HFFc6 (cell line): Measurements from ENCODE around the gene DOC2A. TPM values are rescaled to one million over a fixed set of nuclear protein-coding genes. Genes with fewer than 3 reads are reported as not detected.

Experiments
- DNase-seq: peaks from one replicate; pipeline ENCODE4 v3.0.0-alpha.2; 2018
- H3K27ac Mint-ChIP-seq: 2 replicates; pipeline ENCODE4 v1.8.0; 2020; ENCODE audit warnings: mild to moderate bottlenecking, mixed read lengths
- H3K27me3 Mint-ChIP-seq: 2 replicates; pipeline ENCODE4 v1.8.0; 2021; ENCODE audit warnings: mild to moderate bottlenecking, moderate library complexity, mixed read lengths; ENCODE audit not compliant: insufficient read depth
- H3K36me3 Mint-ChIP-seq: 2 replicates; pipeline ENCODE4 v1.8.0; 2021; ENCODE audit warnings: low read depth, mixed read lengths
- H3K4me1 Mint-ChIP-seq: 2 replicates; pipeline ENCODE4 v1.8.0; 2020; ENCODE audit warnings: low read depth, mixed read lengths
- H3K4me3 Mint-ChIP-seq: 2 replicates; pipeline ENCODE4 v1.8.0; 2020; ENCODE audit warnings: mild to moderate bottlenecking, moderate library complexity, mixed read lengths
- H3K9me3 Mint-ChIP-seq: 2 replicates; pipeline ENCODE4 v1.8.0; 2020; ENCODE audit warnings: mild to moderate bottlenecking, mixed read lengths
- long read RNA-seq: library from polyadenylated mRNA; unstranded; transcript quantifications from one replicate; pipeline ENCODE4 v2.0.0, GENCODE V29; 2019
- total RNA-seq, 6 experiments: library from RNA; stranded (reverse); fragmentation: NEBNext Ultra II Directional; extraction: Animal tissue kit (Norgen Biotek cat#: 25700); gene quantifications; 2 replicates in 1 of 6; 3 replicates in 5 of 6; pipeline ENCODE4 v1.2.3, GENCODE V29; 2021
- TF ChIP-seq, protein P1 (sequence below): fragments of 200-600 bp; sonication (generic); IDR thresholded peaks from 2 replicates; pipeline ENCODE4 v1.5.0; 2021; ENCODE audit warnings: antibody characterized with exemption, mild to moderate bottlenecking

The DOC2A gene
- total RNA-seq, result under 1 TPM in 2 of 6 experiments, not detected in 4; 0.19 to 0.30 TPM
- long read RNA-seq, result 0 reads

- peaks cover 21% of the 10 kb centered on the region for H3K27me3 Mint-ChIP-seq
- peak within 1 kb of the TSS; percentile 48; the same call in 1 of the 2 replicates for H3K4me3 Mint-ChIP-seq
- H3K27ac Mint-ChIP-seq, result no peak within 1 kb of the TSS
- H3K4me1 Mint-ChIP-seq, result no peaks in the 10 kb centered on the region
- no peaks in the 10 kb centered on the region for H3K36me3 Mint-ChIP-seq
- TF ChIP-seq, protein P1, sequence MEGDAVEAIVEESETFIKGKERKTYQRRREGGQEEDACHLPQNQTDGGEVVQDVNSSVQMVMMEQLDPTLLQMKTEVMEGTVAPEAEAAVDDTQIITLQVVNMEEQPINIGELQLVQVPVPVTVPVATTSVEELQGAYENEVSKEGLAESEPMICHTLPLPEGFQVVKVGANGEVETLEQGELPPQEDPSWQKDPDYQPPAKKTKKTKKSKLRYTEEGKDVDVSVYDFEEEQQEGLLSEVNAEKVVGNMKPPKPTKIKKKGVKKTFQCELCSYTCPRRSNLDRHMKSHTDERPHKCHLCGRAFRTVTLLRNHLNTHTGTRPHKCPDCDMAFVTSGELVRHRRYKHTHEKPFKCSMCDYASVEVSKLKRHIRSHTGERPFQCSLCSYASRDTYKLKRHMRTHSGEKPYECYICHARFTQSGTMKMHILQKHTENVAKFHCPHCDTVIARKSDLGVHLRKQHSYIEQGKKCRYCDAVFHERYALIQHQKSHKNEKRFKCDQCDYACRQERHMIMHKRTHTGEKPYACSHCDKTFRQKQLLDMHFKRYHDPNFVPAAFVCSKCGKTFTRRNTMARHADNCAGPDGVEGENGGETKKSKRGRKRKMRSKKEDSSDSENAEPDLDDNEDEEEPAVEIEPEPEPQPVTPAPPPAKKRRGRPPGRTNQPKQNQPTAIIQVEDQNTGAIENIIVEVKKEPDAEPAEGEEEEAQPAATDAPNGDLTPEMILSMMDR, result no peak
- no peaks in the 10 kb centered on the region for H3K9me3 Mint-ChIP-seq
- no peak for DNase-seq
Observed at GRCh38 chr16:30010844-30011713, at the start of gene DOC2A. Gene DOC2A, minus strand, starts transcription at chr16:30011027. Its CDS starts 805 bp downstream, at chr16:30010222.

GRCh38 chr16:30060346-30060745 lies 49.5 kb upstream of the DOC2A start:
- no peak for DNase-seq
- H3K36me3 Mint-ChIP-seq, result peaks cover 12% of the 10 kb centered on the region
- no peaks in the 10 kb centered on the region for H3K9me3 Mint-ChIP-seq
- TF ChIP-seq, protein P1, result no peak
- H3K27ac Mint-ChIP-seq, result no peak overlapping the region
- no peak overlapping the region for H3K4me3 Mint-ChIP-seq
- peaks cover 4% of the 10 kb centered on the region; the same call in 1 of the 2 replicates for H3K27me3 Mint-ChIP-seq
- H3K4me1 Mint-ChIP-seq, result peaks cover 20% of the 10 kb centered on the region

DNA sequence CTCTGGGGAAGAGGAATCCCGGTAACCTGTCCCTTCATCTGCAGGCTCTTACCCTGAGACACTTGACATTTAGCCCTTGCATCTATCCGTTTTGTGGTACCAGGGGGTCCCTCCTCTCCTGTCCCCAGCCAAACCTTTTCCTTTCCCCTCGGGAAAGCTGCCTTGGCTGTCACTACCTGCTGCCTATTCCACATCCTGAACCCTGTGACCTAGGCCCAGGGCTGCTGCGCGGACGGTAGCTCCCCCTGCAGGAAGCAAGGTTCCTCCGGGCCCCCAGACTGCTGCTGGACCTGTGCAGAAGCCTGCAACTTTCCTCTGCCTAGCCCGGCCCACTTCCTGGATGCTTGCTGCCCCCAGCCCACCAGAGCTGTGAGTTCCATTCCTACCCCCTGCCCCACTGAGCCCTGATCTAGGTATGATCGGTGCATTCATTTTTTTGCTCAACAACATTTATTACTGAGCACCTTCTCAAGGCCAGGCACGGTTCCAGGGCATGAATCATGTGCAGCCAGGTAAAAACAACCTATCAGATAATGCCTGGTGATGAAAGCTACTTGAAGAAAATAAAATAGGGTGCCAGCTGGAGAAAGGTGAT lies 44.2 kb upstream of the DOC2A start:
- DNase-seq, result no peak
- H3K4me1 Mint-ChIP-seq, result peaks cover 36% of the 10 kb centered on the region
- peaks cover 9% of the 10 kb centered on the region; the same call in 1 of the 2 replicates for H3K36me3 Mint-ChIP-seq
- peaks cover 2% of the 10 kb centered on the region for H3K27me3 Mint-ChIP-seq
- peak overlapping the region; percentile 81 for H3K27ac Mint-ChIP-seq
- H3K4me3 Mint-ChIP-seq, result peak overlapping the region; percentile 90
- TF ChIP-seq, protein P1, result peak; percentile 63
- H3K9me3 Mint-ChIP-seq, result no peaks in the 10 kb centered on the region

DNA sequence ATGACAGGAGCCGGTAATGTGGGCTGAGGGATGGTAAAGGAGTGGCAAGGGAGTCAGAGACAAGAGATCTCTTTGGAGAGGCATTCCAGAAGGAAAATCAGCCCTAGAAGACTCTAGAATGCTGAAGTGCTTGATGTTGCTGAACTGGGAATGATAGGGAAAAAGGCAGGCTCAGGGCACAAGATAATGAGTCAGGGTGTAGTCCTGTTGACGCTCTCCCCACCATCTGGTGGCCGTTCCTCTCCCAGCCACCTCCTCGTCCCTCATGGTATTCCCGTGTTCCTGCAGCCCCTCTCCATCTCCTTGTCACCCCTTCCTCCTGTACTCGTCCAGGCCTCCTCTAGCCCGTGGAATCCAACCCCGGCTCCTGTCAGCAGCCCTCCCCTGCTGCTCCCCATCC lies 43.6 kb upstream of the DOC2A start:
- peaks cover 36% of the 10 kb centered on the region for H3K4me1 Mint-ChIP-seq
- peaks cover 2% of the 10 kb centered on the region for H3K27me3 Mint-ChIP-seq
- peak overlapping the region; percentile 90 for H3K4me3 Mint-ChIP-seq
- H3K9me3 Mint-ChIP-seq, result no peaks in the 10 kb centered on the region
- TF ChIP-seq, protein P1, result no peak
- peak overlapping the region; percentile 81 for H3K27ac Mint-ChIP-seq
- DNase-seq, result no peak
- peaks cover 9% of the 10 kb centered on the region; the same call in 1 of the 2 replicates for H3K36me3 Mint-ChIP-seq

- H3K4me3 Mint-ChIP-seq, result peak overlapping the region; percentile 90
- peak; percentile 68 for DNase-seq
- H3K27me3 Mint-ChIP-seq, result peaks cover 2% of the 10 kb centered on the region
- H3K36me3 Mint-ChIP-seq, result peaks cover 4% of the 10 kb centered on the region; the same call in 1 of the 2 replicates
- H3K9me3 Mint-ChIP-seq, result no peaks in the 10 kb centered on the region
- TF ChIP-seq, protein P1, result no peak
- H3K4me1 Mint-ChIP-seq, result peaks cover 36% of the 10 kb centered on the region
- peak overlapping the region; percentile 86 for H3K27ac Mint-ChIP-seq
Observed at GRCh38 chr16:30053376-30054015, 42.7 kb upstream of the DOC2A start.
